HG03575 (cell line): ENCODE measurements around the gene STRA8.
A peak's percentile ranks its signal among the peaks of the same experiment; 100 is the strongest.

Experiments used
- ATAC-seq: cut with Tn5 transposase; IDR thresholded peaks from one replicate; pipeline ENCODE4 v1.9.1; 2021; ENCODE audit not compliant: unreplicated experiment, insufficient number of reproducible peaks, low FRiP score; ENCODE audit errors: extremely low read depth

Gene STRA8

DNA sequence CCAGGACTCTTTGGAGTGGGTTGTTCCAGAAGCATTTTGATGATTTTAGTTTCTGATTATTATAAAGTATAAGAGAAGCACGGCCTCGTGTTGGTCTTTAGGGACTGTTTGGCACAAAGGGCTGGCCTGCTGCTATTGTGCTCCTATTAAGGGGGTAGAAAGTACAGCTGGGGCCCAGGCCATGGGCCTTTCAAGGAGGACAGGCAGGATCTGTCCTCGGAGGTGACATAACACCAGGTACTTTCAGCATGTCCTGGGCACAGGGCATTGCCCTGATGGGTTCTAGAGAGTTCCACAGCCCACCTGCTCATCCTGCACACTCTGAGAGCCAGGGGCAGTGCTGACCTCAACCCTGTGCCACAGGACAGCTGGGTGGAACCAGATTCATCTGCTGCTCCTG is 24.9 kb downstream of the STRA8 start:
- no peak for ATAC-seq

DNA sequence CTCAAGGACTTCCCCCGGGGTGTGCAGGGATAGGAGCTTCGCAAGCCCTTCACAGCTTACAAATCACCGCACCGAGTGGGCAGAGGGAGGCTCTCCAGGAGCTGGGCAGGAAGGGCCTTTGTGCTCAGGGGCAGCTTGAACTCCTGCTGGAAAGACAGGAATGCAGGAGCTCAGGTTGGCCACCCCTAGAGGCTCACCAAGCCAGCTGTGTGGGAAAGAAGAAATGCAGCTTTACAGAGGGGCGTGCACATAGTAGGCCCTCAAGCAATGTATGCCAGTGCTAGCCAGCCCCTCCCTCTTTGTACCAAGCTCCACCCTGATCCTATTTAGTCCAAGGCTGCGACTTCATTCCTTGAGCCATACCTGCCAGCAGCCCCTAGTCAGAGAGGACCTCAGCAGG is 26.1 kb downstream of the STRA8 start:
- no peak for ATAC-seq

DNA sequence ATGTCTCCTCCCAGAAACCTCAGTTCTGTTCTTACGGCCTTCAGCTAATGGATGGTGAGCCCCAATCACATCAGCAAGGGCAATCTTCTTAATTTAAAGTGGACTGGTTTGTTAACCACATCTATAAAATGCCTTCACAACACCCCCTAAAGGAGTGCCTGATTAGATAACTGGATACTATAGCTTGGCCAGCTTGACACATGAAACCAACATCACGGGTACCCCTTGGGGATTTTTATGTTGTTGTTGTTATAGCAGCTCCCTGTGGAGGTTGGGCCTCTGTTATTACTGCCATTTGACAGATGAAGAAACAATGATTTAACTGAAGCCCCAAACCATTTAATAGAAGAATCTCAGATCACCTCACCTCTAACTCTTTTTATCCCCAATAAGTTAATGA is 26.8 kb downstream of the STRA8 start:
- no peak for ATAC-seq

DNA sequence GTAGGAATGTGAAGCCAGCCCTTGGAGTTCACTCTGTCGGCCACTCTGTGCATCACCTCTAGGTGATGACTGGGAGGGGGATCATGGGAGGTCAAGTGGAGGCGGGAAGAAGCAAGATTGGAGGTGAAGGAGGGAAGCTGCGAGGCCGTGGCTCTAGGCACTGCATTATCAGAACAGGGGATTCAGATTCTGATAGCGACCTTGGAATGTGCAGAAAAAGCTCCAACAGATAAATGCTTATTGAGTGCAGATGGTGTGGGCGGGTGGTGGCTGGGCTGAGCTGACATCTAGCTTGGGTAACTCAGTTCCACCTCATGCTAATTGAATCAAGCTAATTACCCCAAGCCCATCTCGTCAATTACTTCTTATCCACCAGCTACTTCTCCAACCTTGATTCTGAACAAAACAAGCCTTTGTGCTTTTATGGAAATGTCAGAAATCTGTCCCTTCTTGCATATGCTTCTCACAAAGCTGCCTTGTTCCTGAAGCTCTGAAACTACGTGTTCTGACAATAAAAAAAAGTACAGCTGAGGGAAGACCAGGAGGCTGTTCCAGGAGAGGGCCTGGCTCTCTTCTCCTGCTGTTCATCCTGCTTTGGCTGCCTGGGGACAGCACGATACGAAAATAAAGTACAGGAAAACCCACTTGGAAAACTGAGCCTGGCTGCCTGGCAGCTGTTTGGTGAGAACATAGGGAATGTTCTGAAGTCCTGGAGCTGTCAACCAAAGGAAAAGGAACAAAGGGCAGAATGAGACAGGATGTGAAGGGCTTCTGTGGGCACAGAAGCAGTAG is 27.5 kb downstream of the STRA8 start:
- no peak for ATAC-seq

DNA sequence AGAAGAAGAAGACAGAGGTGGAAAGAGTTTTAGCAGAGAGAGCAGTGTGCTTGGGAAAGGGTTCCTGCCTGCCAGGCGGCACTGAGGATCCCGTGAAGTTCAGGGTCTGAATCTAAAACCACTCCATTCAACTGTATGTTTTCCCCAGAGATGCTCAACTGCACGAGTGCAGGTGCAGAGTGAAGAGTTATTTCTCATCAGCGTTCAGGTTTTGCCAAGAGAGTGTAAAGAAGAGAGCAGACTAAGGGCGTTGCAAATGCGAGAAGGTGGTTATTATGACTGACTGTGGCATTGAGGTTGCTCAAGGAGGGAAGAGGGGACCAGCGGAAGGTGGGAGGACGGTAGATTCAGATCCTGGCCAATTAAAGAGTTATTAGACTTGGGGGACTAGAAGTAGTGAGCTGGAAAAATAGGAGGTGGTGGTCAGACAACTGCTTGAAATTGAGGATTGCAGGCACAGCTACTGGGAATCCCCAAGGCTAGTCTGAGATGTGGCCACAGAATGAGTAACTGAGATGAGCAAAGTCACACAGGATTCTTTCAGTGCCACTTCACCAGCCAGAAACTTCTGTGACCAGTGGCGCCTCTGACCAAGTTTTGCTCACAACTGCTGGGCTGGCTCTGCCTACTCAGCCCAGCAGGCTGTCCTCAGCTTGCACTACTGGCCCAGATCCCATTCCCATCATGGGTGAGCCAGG is 29.1 kb downstream of the STRA8 start:
- ATAC-seq: no peak

DNA sequence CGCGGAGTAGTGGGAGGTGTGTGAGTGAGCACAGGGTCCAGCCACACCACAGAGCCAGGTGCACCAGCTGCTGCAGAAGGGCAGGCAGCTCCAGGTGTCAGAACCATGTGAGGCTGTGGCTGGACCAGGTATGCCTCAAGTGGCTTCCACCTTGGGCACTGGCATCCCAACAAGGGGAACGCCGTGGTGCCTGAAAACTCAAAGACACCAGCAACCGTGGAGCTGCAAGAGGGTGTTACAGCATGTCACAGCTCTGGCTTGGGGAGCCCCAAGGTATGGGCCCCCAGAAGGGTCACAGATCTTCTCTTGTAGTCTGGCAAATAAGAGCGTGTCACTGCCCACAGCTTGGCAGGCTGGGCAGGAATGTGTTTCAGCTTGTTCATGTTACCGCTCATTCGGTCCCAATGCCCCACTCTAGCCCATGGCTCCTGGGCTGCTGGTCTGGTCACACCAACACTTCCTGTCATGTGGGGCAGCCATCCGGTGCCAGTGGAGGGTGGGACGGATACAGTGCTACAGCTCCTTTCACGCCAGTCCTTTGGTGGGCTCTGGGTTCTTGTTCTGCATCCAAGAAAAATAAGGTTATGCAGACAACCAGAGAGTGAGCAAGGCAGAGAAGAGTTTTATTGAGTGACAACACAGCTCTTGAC is 29.8 kb downstream of the STRA8 start:
- no peak for ATAC-seq

DNA sequence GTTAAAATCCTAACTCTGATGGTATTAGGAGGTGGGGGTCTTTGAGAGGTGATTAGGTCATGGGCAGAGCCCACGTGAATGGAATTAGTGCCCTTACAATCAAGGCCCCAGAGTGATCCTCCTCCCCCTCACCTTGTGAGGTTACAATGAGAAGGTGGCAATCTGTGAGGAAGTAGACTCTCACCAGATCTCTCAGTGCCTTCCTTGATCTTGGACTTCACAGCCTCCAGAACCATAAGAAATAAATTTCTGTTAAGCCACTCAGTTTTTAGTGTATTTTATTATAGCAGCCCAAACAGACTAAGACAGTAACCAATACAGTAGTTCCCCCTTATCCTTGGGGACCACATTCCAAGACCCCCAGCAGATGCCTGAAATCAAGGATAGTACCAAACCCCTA is 32.0 kb downstream of the STRA8 start:
- ATAC-seq: no peak

DNA sequence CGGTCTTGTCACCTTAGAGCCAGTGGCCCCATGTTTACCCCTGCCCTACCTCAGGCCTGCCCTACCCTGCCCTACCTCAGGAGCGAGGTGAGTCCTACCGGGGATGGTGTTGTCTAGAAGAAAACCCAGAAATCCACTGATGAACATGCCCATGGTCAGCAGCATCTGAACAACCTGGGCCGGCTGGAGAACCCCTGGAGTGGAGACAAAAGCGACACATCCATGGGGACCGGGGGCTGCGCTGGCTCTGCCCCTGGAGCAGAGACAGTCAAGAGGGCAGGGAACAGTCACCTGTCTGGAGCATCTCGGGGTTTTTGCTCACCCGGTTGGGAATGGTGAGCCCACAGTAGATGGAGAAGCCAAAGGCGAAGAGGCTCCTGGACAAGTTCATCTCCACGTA is 36.3 kb downstream of the STRA8 start:
- ATAC-seq: no peak

DNA sequence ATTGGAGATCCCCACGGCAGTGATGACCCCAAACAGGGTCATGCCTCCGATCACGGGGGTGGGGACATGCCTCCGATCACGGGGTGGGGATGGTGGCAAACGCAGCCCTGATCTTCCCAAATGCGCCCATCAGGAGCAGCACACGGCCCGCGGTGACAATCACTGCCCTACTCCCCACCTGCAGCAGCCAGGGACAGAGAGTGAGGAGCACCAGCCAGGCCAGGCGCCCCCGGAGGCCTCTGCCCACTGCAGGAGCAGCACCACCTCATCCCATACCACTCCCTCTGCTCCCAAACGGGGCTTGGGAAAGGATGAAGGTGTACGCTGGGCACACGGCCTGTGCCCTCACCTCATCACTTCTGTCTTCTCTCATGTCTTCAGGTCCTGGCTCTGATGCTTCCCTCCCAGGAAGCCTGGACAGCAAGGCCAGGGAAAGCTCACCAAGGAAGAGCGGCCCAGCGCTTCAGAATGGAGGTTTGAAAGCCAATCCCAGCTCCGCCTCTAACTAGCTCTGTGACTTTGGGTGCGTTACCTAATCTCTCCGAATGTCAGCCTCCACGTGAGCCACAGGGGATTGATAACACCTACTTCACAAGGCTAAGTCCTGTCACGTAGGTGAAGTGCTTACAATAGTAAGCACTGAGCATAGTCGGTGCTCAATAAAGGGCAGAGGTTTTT is 37.1 kb downstream of the STRA8 start:
- ATAC-seq: no peak

DNA sequence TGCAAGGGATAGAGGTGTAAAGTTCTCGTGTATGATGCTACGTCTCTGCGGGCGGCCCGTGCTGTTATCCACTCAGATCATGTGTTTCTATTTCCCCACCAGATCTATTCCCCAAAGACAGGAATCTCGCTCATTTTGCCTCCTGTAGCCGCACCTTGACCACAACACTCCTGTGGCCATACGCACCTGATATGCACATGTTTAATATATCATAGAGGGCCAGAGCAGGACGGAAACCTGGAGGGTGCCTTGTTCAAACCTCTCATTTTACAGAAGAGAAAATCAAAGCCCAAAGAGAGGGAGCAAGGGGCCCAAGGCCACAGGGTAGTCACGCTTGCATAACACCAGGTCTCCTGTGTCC is 37.6 kb downstream of the STRA8 start:
- no peak for ATAC-seq

DNA sequence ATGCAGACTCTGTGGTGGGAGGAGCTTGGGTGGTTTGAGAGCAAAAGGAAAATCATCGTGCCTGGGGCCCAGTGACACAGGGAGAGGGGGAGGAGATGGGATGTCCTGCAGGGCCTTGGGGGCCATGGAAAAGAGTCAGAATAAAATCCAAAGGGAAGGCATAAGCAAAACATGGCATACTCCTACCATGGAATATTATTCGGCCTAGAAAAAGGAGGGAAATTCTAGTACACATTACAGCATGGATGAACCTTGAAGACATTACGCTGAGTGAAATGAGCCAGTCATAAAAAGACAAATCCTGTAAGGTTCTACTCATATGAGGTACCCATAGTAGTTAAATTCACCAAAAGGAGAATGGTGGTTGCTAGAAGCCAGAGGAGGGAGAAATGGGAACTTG is 38.7 kb downstream of the STRA8 start:
- no peak for ATAC-seq

DNA sequence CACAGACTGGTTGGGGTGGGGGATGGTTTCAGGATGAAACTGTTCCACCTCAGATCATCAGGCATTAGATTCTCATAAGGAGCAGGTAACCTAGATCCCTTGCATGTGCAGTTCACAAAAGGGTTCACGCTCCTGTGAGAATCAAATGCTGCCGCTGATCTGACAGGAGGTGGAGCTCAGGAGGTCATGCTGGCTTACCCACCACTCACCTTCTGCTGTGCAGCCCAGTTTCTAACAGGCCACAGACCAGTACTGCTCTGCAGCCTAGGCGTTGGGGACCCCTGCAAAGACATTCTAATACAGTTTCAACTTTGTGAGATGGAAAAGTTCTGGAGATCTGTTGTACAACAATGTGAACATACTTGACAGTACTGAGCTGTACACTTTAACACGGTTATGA is 39.9 kb downstream of the STRA8 start:
- ATAC-seq: no peak

DNA sequence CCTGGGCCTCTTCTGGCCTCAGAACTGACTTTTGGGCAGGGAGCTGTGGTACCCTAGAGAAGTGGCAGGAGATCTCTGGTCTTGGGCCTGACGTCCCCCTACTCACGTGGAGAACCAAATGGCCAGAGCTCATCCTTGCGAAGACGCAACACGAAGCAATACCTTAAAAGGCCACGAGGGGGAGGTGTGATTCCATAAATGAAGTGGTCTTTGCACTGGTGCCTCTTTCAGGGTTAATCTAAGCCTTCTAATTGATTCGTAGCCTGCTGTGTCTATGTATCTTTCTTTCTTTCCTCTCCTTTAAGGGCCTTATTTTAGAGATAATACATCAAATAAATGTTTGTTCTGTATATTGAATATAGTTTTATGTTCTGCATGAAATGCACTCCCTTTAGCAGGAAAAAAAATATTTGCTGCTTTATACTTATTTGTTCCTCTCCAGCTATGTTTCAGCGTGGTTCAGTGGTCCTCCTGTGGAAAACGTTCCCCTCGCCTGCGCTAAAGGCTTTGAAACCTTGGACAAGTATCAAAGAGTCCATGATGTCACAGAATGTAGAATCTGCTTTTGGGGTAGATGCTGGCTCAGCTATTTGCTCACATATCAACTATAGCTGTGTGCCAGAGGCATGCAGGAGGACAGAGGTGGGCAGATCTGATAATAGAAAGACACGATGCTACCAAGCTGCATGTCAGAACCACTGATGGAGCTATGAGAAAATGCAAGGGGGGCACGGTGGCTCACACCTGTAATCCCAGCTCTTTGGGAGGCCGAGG is 41.0 kb downstream of the STRA8 start:
- ATAC-seq: no peak

DNA sequence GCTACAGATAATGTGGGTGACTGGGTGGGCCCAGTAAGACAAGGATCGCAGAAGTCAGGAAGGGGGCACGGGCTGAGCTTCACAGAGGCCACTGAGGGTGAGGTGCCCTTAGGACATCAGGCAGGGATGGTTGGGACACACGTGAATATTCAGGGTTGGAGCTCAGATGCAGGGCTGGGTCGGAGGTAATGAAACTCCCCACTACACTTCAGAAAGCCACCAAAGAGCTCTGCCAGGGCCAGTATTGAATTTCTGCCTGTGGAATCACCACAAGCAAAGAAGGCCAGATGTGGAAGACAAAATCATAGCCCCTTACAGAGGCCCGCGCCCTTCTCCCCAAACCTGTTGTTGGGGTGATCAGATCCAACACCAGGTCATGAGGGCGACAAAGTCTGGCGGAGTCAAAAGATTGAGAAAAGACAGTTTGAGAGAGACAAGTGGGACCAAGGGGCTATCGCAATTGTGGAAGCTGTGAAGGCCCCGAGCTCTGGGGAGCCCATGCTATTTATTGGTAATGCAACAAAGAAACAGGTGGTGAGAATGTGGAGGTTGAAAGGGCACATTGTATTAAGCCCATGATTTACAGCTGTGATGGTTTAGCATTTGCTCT is 42.4 kb downstream of the STRA8 start:
- ATAC-seq: no peak

DNA sequence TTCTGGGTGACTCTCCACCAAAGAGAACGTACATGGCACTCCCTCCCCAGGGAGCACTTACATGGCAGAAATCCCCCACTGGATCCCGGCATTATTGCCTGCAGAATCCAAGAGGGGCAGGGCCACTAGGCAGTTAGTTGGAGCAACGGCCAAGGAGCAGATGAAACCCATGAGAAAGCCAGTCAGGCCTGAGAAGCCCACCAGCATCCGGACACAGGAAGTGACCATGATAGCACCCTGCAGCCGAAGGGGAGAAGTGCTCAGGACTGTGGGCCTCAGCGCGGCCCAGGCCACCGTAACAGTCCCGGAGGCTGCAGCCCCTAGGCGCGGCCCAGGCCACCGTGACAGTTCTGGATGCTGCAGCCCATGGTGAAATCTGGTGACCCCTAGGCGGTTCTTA is 43.5 kb downstream of the STRA8 start:
- ATAC-seq: no peak

DNA sequence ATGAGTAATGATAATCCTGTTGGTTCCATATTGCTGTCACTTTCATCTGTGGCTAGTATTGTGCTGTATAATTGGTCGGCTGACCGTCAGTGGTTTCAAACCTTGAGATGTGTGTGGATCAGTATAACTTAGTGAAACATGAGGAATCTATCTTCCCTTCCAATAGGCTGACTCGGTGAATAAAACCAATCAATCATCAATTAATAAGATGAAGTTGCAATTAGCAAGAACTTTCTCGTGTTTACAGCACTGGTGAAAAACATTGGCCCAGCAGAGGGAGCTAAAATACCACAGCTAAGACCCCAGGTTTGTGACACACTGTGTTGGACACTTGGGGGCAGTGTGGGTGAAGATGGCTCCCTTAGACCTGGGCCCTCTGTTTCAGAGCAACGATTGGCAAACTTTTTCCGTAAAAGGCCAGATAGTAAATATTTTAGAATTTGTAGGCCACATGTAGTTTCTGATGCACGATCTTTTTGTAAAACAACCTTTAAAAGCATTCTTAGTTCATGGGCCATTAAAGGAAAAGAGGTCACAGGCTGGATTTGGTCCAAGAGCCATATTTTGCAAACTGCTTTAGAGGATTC is 47.8 kb downstream of the STRA8 start:
- peak; percentile 89 for ATAC-seq

DNA sequence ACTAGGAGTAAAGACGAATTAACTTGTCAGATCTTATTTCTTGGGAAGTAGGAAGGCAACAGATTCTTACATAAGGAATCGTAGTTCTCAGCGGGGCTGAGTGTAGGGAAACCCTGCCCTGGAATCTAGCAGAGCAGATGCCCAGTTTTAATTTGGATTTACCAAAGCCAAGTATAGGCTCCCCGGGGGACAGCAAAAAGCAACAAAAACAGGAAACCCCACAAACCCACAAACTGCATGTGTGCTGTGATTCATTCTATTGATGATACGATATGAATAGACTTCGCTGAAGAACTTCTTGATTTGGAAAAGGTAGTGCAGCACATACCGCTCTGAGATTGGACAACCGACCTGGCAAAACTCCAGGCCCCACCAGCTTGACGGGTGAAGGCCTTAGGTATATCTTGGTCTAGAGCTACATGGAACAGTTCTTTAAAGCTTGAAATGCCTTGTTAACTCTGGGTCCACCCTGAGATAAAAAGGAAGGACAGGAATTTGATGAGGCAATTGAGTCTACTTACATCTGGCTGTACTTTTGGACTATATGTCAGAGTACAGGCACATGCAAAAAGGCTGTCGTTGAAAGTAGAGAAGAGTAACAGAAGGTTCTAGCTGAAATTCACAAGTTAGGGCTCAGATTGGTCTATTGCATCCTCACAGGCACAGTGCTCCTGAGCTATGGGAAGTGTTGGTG is 49.1 kb downstream of the STRA8 start:
- no peak for ATAC-seq
